Hematopoietic multipotent progenitor cell treated with erythropoietin and hydrocortisone succinate and interleukin-3 and kit ligand, for 8 days (in vitro differentiated cells): ENCODE data around the gene FRY.

Source experiments
- DNase-seq: peaks from one replicate; pipeline ENCODE4 v3.0.0-alpha.2; 2015

Gene FRY

GRCh38 chr13:32266130-32266529 lies 234.6 kb downstream of the FRY start:
- DNase-seq, result no peak

GRCh38 chr13:32267836-32268439 lies 236.4 kb downstream of the FRY start:
- peak; percentile 31 for DNase-seq

GRCh38 chr13:32272021-32272683 lies 240.6 kb downstream of the FRY start:
- no peak for DNase-seq

- no peak for DNase-seq
These were observed 246.3 kb downstream of the FRY start for GRCh38 chr13:32277839-32278238.

- DNase-seq, result no peak
These were observed 246.9 kb downstream of the FRY start for GRCh38 chr13:32278426-32278825.

- no peak for DNase-seq
These were observed 249.5 kb downstream of the FRY start for GRCh38 chr13:32281096-32281495.

GRCh38 chr13:32282096-32282711 lies 250.6 kb downstream of the FRY start:
- DNase-seq, result no peak

GRCh38 chr13:32284927-32285632 lies 253.5 kb downstream of the FRY start:
- no peak for DNase-seq

- DNase-seq, result no peak
These were observed 254.0 kb downstream of the FRY start for GRCh38 chr13:32285633-32285965.

GRCh38 chr13:32297206-32297605 lies 265.6 kb downstream of the FRY start:
- no peak for DNase-seq

- no peak for DNase-seq
These were observed 267.1 kb downstream of the FRY start for GRCh38 chr13:32298695-32299094.

- no peak for DNase-seq
These were observed 268.3 kb downstream of the FRY start for GRCh38 chr13:32299893-32300292.

GRCh38 chr13:32300406-32300805 lies 268.8 kb downstream of the FRY start:
- DNase-seq, result no peak

- DNase-seq, result no peak
These were observed 269.3 kb downstream of the FRY start for GRCh38 chr13:32300920-32301319.

- DNase-seq, result no peak
These were observed 270.9 kb downstream of the FRY start for GRCh38 chr13:32302461-32302860.

- no peak for DNase-seq
These were observed 274.1 kb downstream of the FRY start for GRCh38 chr13:32305646-32306045.

GRCh38 chr13:32309312-32310133 lies 277.9 kb downstream of the FRY start:
- DNase-seq, result no peak

- peak; percentile 77 for DNase-seq
These were observed 278.6 kb downstream of the FRY start for GRCh38 chr13:32310134-32310706.

GRCh38 chr13:32311188-32311897 lies 279.8 kb downstream of the FRY start:
- DNase-seq, result no peak

GRCh38 chr13:32314271-32315237 lies 283.0 kb downstream of the FRY start:
- DNase-seq, result peak; percentile 67
